Ovary (tissue), 9 donors: ENCODE results near the gene IGFL4. TPM values are rescaled to one million over a fixed set of nuclear protein-coding genes. Genes with fewer than 3 reads are reported as not detected.

ENCODE experiments used
- DNase-seq, 5 donors: peaks; one replicate each; pipeline ENCODE4 v3.0.0-alpha.2; 2019 to 2020
- H3K27ac ChIP-seq, 2 donors: fragments of 200-600 bp; one replicate each; pipeline versions ENCODE4 v1.5.1 to v1.8.0; 2019 to 2022
- H3K27me3 ChIP-seq: fragments of 200-600 bp; one replicate; pipeline ENCODE4 v1.8.0; 2022
- H3K36me3 ChIP-seq: fragments of 200-600 bp; sonication (generic); one replicate; pipeline ENCODE4 v1.5.1; 2019
- H3K4me1 ChIP-seq: one replicate; pipeline ENCODE4 v1.8.1; 2013; ENCODE audit warnings: mild to moderate bottlenecking, moderate library complexity; ENCODE audit not compliant: insufficient read depth
- H3K4me3 ChIP-seq: fragments of 200-600 bp; sonication (generic); one replicate; pipeline ENCODE4 v1.5.1; 2017
- H3K9me3 ChIP-seq, 2 donors: fragments of 200-600 bp in 1 of 2; sonication (generic) in 1 of 2; one replicate each; pipeline versions ENCODE4 v1.5.1 to v1.8.1; 2013 to 2019; ENCODE audit warnings: mild to moderate bottlenecking in 1 of 2, moderate library complexity in 1 of 2
- EP300 ChIP-seq: sonication (generic); formaldehyde crosslinking; IDR thresholded peaks from one replicate; pipeline ENCODE4 v1.6.1; 2017; ENCODE audit warnings: antibody characterized with exemption
- POLR2A ChIP-seq: fragments of 450-650 bp; IDR thresholded peaks from one replicate; pipeline ENCODE4 v1.6.1; 2017; ENCODE audit warnings: antibody characterized with exemption, mild to moderate bottlenecking, moderate library complexity
- WGBS, 3 donors: extraction: QIAGEN DNeasy Blood & Tissue Kit in 1 of 3; methylation state at CpG; one replicate each; pipeline versions ENCODE4 v1.1.5 to v1.1.7; 2013 to 2017; 5-methylcytosine and 5-hydroxymethylcytosine counted together
- intact Hi-C, 4 donors: fragments of 100-400 bp; cut with DNase I; formaldehyde crosslinking; loops; one replicate each; pipeline versions ENCODE4 v1.11.0 to v1.15.1; 2022 to 2023
- polyA plus RNA-seq, 2 donors: library from polyadenylated mRNA; stranded (reverse); fragments of 200-250 nt in 1 of 2; fragments of 350-450 nt in 1 of 2; fragmentation: Illumina TruSeq in 1 of 2; extraction: RNeasy Lipid Tissue Mini Kit (QIAGEN cat#74804) in 1 of 2; gene quantifications; one replicate each; pipeline ENCODE4 v1.2.3, GENCODE V29; 2013 to 2014
- total RNA-seq, 7 donors: library from RNA; depleted of rRNA in 2 of 7; stranded (reverse); fragments of >200 nt in 2 of 7; fragmentation: NEBNext Ultra II Directional in 3 of 7; extraction: Animal tissue kit (Norgen Biotek cat#: 25700) in 3 of 7; gene quantifications; one replicate each; pipeline versions ENCODE4 v1.1.0 to v1.2.4, GENCODE V29; 2016 to 2023
- TF ChIP-seq, protein P1 (sequence below), 3 donors: fragments of 450-650 bp in 2 of 3; fragments of 200-600 bp in 1 of 3; IDR thresholded peaks; one replicate each; pipeline versions ENCODE4 v1.5.1 to v1.8.0; 2016 to 2022; ENCODE audit warnings: antibody characterized with exemption in 3 of 3, mild to moderate bottlenecking in 1 of 3
- donor health status: DM: no; HTN: no; CAD: no; lungs with moderate emphysema.
- donor health status: DM: no; HTN: no; CAD: no.
- donor health status: Bipolar disorder and iron deficiency.
- donor health status: DM: yes; HTN: yes; CAD: no.
- donor health status: DM: no; HTN: no; CAD: no.
- donor health status: DM: yes; HTN: yes; CAD: no.

IGFL4 gene
- total and polyA plus RNA-seq, 9 donors = not detected

DNA sequence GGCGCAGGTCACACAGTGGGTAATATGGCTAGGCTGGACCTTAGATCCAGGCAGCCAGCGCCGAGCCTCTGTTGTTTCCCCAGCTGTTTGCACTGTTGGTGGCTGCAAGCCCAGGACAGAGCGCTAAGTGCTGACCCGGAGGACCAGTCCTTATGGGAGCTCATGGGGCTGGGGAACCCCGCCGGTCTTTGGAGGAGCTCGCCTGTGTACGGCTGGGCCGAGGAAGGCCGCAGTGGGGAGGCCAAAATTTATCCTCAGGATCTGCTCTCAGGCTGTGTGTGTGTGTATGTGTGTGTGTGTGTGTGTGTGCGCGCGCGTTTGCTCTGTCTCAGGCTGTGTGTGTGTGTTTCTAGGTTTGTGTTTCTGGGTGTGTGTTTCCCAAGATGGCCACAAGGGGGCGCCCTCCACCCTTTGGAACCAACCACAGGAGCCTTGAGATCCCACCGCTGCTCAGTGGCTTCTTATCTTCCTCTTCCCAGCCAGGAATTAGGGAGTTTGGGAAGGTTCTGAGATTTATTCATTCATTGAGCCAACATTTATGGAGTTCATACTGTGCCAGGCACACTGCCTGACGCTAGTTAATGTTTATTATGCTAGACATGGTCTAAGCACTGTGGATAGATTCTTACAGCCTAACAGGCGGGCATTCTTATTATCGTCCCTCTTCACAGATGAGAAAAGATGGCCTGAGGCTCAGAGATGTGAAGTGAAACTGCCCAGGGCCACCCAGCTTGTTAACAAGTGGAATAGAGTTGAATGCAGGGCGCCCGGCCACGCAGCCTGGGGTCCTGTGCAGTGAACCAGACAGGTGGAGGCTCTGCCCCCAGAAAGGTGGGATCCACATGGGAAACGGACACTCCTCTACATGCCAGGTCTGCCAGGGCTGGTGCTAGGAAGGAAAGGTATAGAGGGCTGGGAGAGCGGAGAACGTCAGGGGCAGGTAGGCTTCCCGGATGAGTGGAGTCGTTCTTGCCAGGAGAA is 31.0 kb downstream of the IGFL4 start:
- Histone ChIP-seq H3K27ac (no peak overlapping the region), H3K9me3 (no peaks in the 10 kb centered on the region), H3K36me3 (no peaks in the 10 kb centered on the region), H3K27me3 (peaks cover 3% of the 10 kb centered on the region), H3K4me3 (no peak overlapping the region), H3K4me1 (no peaks in the 10 kb centered on the region)
- intact Hi-C loops = loop anchor here in 1 of 4 donors (10.0 kb wide), 1 partner anchor 95 kb away; the partner anchor contains the start of gene NANOS2
- DNase-seq = peak in 4 of 5 donors; percentile 52 to 77 (median 62)
- WGBS, 3 donors = 45 to 57% (median 55%) methylated on average over 26 to 28 of the region's 28 CpGs
- TF ChIP-seq EP300 (no peak), POLR2A (no peak)
- TF ChIP-seq, protein P1, sequence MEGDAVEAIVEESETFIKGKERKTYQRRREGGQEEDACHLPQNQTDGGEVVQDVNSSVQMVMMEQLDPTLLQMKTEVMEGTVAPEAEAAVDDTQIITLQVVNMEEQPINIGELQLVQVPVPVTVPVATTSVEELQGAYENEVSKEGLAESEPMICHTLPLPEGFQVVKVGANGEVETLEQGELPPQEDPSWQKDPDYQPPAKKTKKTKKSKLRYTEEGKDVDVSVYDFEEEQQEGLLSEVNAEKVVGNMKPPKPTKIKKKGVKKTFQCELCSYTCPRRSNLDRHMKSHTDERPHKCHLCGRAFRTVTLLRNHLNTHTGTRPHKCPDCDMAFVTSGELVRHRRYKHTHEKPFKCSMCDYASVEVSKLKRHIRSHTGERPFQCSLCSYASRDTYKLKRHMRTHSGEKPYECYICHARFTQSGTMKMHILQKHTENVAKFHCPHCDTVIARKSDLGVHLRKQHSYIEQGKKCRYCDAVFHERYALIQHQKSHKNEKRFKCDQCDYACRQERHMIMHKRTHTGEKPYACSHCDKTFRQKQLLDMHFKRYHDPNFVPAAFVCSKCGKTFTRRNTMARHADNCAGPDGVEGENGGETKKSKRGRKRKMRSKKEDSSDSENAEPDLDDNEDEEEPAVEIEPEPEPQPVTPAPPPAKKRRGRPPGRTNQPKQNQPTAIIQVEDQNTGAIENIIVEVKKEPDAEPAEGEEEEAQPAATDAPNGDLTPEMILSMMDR (IDR thresholded peaks at IDR 0.05) = peak; percentile 48 to 70 (median 54)

DNA sequence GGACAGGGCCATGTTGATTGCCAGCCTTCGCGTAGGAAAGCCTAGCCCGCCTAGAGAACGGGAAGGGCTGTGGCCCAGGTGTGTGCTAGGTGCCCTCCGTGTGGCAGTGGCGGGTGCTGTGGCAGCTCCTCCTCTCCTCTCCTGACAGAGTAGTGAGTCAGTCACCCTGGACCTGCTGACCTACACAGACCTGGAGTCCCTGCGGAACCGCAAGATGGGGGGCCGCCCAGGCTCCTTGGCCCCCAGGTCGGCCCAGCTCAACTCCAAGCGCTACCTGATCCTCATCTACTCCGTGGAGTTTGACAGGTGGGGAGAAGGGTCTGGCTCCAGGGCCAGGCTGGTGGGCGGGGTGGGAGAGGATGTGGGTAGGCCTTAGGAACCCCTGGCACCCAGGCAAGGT is 34.4 kb downstream of the IGFL4 start:
- Histone ChIP-seq H3K4me3 (no peak overlapping the region), H3K36me3 (no peaks in the 10 kb centered on the region), H3K27me3 (no peaks in the 10 kb centered on the region), H3K9me3 (no peaks in the 10 kb centered on the region), H3K27ac (no peak overlapping the region), H3K4me1 (no peaks in the 10 kb centered on the region)
- WGBS, 3 donors = 94 to 97% (median 95%) methylated on average over 13 of the region's 13 CpGs
- TF ChIP-seq EP300 (no peak), POLR2A (no peak)
- TF ChIP-seq, protein P1 (IDR thresholded peaks at IDR 0.05) = no peak
- intact Hi-C loops = loop anchor here in 1 of 4 donors (10.0 kb wide), 1 partner anchor 92 kb away; the partner anchor contains the start of gene NANOS2
- DNase-seq = no peak

DNA sequence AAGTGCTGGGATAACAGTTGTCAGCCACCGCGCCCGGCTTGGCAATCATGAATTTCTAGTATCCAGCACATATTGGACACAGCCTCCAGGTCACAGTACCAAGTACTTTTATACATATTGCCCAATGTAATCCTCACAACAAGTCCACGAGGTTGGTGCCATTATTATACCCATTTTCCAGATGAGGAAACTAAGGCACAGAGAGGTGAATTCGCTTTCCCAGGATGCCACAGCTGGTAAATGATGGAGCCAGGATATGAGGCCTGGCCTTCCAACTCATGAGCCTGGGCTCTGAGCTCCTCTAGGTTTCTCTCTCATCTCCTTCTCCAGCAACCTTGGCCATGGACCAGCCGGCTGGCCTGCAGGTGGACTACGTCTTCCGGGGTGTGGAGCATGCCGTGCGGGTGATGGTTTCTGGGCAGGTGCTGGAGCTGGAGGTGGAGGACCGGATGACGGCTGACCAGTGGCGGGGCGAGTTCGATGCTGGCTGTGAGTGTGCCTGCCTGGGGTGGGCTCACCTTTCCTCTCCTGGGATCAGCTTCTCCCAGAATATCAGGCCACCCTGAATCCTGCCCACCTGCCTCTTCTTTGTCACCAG is 38.0 kb downstream of the IGFL4 start:
- Histone ChIP-seq H3K9me3 (no peaks in the 10 kb centered on the region), H3K4me1 (peaks cover 6% of the 10 kb centered on the region), H3K27ac (no peak overlapping the region), H3K36me3 (no peaks in the 10 kb centered on the region), H3K4me3 (no peak overlapping the region), H3K27me3 (no peaks in the 10 kb centered on the region)
- TF ChIP-seq EP300 = no peak
- no peak for TF ChIP-seq POLR2A
- TF ChIP-seq, protein P1 (IDR thresholded peaks at IDR 0.05) = no peak
- DNase-seq = no peak
- WGBS, 3 donors = 91 to 97% (median 93%) methylated on average over 15 of the region's 15 CpGs
- intact Hi-C loops = loop anchor here in 1 of 4 donors (10.0 kb wide), 1 partner anchor 88 kb away; the partner anchor contains the start of gene NANOS2

DNA sequence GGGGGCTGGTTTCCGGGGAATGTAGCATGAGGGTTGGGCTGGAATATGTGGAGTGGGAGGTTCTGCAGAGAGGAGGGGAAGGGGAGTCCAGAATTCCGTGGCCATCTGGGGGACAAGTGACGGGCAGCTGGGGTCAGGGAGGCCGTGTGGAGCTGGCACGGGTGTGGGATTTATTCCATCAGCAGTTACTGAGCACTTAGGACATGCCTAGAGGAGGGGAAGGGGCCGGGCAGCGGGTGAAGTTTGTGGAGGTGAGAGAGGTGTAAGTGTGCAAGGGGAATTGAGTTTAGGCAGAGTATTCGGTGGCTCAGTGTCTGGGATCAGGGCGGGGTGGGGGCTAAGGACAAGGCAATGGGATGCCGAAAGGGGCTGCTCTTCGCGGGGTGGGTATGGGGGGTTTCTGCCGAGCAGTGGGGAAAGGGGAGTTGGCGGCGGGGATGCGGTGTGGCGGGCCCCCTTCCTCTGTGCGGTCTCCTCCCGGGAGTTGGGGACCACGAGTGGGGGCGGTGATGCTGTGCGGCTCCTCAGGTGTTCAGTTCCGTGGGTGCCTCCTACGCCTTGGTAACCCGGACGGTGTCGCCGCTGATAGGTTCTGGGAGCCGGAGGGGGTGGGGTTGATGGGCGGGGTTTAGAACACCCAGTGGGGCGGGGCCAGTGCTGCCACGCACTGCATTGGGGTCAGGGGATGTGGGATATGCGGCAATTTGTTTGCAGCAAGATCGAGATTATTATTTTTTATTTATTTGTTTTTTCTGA is 40.1 kb downstream of the IGFL4 start:
- Histone ChIP-seq H3K9me3 (no peaks in the 10 kb centered on the region), H3K27ac (no peak overlapping the region), H3K36me3 (no peaks in the 10 kb centered on the region), H3K27me3 (no peaks in the 10 kb centered on the region), H3K4me1 (peaks cover 6% of the 10 kb centered on the region), H3K4me3 (no peak overlapping the region)
- TF ChIP-seq, protein P1 (IDR thresholded peaks at IDR 0.05) = no peak
- no peak for TF ChIP-seq EP300
- TF ChIP-seq POLR2A = no peak
- intact Hi-C loops = loop anchor here in 1 of 4 donors (10.0 kb wide), 1 partner anchor 86 kb away; the partner anchor contains the start of gene NANOS2
- WGBS, 3 donors = 5 to 11% (median 5%) methylated on average over 33 to 34 of the region's 34 CpGs
- DNase-seq = no peak
